ENCODE measurements around the gene LDLRAD4. TPM values are rescaled to one million over a fixed set of nuclear protein-coding genes. Genes with fewer than 3 reads are reported as not detected.

The LDLRAD4 gene
- total RNA-seq = 13.4 and 28.6 TPM in 2 replicates

GRCh38 chr18:13218368-13218991 is at the start of gene LDLRAD4:
Gene LDLRAD4, plus strand, starts transcription at chr18:13218760.

Other genes with a start within 250 kb of the LDLRAD4 start
- gene CEP192, start 227.4 kb upstream of the LDLRAD4 start, total RNA-seq = 23.9 and 27.8 TPM in 2 replicates

Data from dermis lymphatic vessel endothelial cell (primary cell).